HepG2 (cell line): ENCODE results near the gene CKAP2L. TPM values are rescaled to one million over a fixed set of nuclear protein-coding genes. Genes with fewer than 3 reads are reported as not detected.

Experiments
- BHLHE40 ChIP-seq: IDR thresholded peaks from 2 replicates; pipeline ENCODE4 v1.6.1; 2011; ENCODE audit warnings: low read length, improper control_type of control experiment
- CBX5 ChIP-seq: sonication (generic); formaldehyde crosslinking; IDR thresholded peaks from 2 replicates; pipeline ENCODE4 v1.4.0; 2020; ENCODE audit warnings: missing genetic modification reagents, borderline replicate concordance
- DNMT3B ChIP-seq: conservative IDR thresholded peaks from 2 replicates; pipeline ENCODE4 v1.6.1; 2016; ENCODE audit warnings: missing biosample characterization, control low read depth
- HHEX ChIP-seq: IDR thresholded peaks from 2 replicates; pipeline ENCODE4 v1.6.1; 2016; ENCODE audit warnings: control low read depth
- HNRNPH1 ChIP-seq: fragments of 200-400 bp; formaldehyde crosslinking; optimal IDR thresholded peaks from 2 replicates; pipeline ENCODE3; 2017; ENCODE audit warnings: mild to moderate bottlenecking, low read depth, low read length
- IRF1 ChIP-seq: sonication (generic); formaldehyde crosslinking; IDR thresholded peaks from 2 replicates; pipeline ENCODE4 v1.4.0; 2020; ENCODE audit warnings: low read depth, mild to moderate bottlenecking, missing genetic modification reagents
- KDM1A ChIP-seq: IDR thresholded peaks from 2 replicates; pipeline ENCODE4 v1.6.1; 2016; ENCODE audit warnings: missing compliant biosample characterization
- KDM3A ChIP-seq: IDR thresholded peaks from 2 replicates; pipeline ENCODE4 v1.6.1; 2018; ENCODE audit warnings: low read depth, missing compliant biosample characterization
- SMAD3 ChIP-seq: sonication (generic); formaldehyde crosslinking; IDR thresholded peaks from 2 replicates; pipeline ENCODE4 v1.4.0; 2020; ENCODE audit warnings: missing genetic modification reagents
- ZBTB34 ChIP-seq: sonication (generic); formaldehyde crosslinking; IDR thresholded peaks from 2 replicates; pipeline ENCODE4 v1.8.0; 2022; ENCODE audit warnings: mild to moderate bottlenecking, missing genetic modification reagents
- ZC3H13 ChIP-seq: sonication (generic); formaldehyde crosslinking; IDR thresholded peaks from 2 replicates; pipeline ENCODE4 v1.8.1; 2023; ENCODE audit warnings: mild to moderate bottlenecking, missing genetic modification reagents, moderate library complexity
- ZNF276 ChIP-seq: sonication (generic); formaldehyde crosslinking; IDR thresholded peaks from 2 replicates; pipeline ENCODE4 v1.4.0; 2020; ENCODE audit warnings: mild to moderate bottlenecking, low read depth, missing genetic modification reagents
- ZNF772 ChIP-seq: sonication (generic); formaldehyde crosslinking; IDR thresholded peaks from 2 replicates; pipeline ENCODE4 v1.5.0; 2020; ENCODE audit warnings: mild to moderate bottlenecking, missing genetic modification reagents
- ZNF83 ChIP-seq: sonication (generic); formaldehyde crosslinking; IDR thresholded peaks from 2 replicates; pipeline ENCODE4 v1.4.0; 2020; ENCODE audit warnings: missing genetic modification reagents, mild to moderate bottlenecking, borderline replicate concordance
- ZSCAN29 ChIP-seq: sonication (generic); formaldehyde crosslinking; conservative IDR thresholded peaks from 2 replicates; pipeline ENCODE4 v1.4.0; 2020; ENCODE audit warnings: mild to moderate bottlenecking, missing genetic modification reagents
- ZSCAN9 ChIP-seq: IDR thresholded peaks from 2 replicates; pipeline ENCODE4 v1.6.1; 2016; ENCODE audit warnings: borderline replicate concordance
- ZZZ3 ChIP-seq: sonication (generic); formaldehyde crosslinking; IDR thresholded peaks from 2 replicates; pipeline ENCODE4 v1.4.0; 2020; ENCODE audit warnings: missing genetic modification reagents, mild to moderate bottlenecking, borderline replicate concordance
- polyA plus RNA-seq, 8 experiments: library from polyadenylated mRNA; depleted of rRNA in 3 of 8; stranded (reverse) in 7 of 8; unstranded in 1 of 8; fragments of >200 nt; fragmentation: Illumina TruSeq in 4 of 8; extraction: Trizol in 4 of 8; gene quantifications; 2 replicates each; pipeline versions ENCODE4 v1.2.1 to v1.2.3, GENCODE V29; 2011 to 2016; ENCODE audit warnings: low read depth in 4 of 8, missing spikeins in 1 of 8, mixed read lengths in 1 of 8; ENCODE audit not compliant: insufficient read depth in 1 of 8
- total RNA-seq, 5 experiments: library from RNA; depleted of rRNA; stranded (reverse); fragments of >200 nt; fragmentation: Illumina TruSeq; extraction: Trizol; gene quantifications; 2 replicates each; pipeline ENCODE4 v1.2.3, GENCODE V29; 2016; ENCODE audit warnings: low read depth in 1 of 5
- TF ChIP-seq, protein P1 (sequence below): IDR thresholded peaks from 2 replicates; pipeline ENCODE4 v1.6.1; 2012; ENCODE audit warnings: low read depth, low read length, improper control_type of control experiment
- TF ChIP-seq, protein P2 (sequence below): IDR thresholded peaks from 2 replicates; pipeline ENCODE4 v1.6.1; 2016; ENCODE audit warnings: missing biosample characterization, missing genetic modification reagents, low read depth

Gene CKAP2L
- total and polyA plus RNA-seq, 2 of the 13 experiments (the other 11 are each of a cell fraction or from before 2014, with no cell fraction given) = 7.1 to 9.5 TPM

DNA sequence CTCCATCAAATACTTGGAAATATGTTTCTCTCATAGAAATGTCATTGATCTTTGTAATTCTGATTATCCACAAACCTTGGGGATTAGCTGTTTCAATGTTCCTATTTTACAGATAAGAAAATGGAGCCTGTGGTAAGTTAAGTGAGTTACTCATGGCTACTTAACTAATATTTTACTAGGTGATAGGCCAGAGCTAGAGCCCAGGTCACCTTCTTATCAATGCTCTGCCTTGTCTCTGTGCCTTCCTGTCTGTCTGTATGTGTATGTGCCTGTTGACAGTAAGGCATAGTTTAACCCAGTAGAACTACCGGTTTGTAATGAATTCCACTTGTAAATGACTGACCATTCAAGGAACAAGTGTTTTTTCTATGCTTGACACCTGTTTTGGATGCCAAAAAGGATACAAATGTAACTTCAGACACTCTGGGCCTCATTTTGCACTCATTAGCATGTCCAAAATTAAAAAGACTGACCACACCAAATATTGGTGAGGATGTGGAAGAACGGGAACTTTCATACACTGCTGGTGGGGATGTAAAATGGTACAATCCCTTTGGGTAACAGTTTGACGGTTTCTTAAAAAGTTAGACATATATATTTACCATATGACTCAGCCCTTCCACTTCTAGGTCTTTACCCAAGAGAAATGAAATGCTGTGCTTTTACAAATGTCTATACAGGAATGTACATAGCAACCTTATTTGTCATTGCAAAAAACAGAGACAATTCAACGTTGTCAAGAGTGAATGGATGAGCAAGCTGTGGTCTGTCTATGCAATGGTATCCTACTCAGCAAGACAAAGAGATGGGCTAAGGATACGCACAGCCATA is 39.5 kb upstream of the CKAP2L start (continued):
- no peak for TF ChIP-seq IRF1 (CRISPR knock-in tag)
- TF ChIP-seq ZNF276 (CRISPR knock-in tag) = no peak
- peak; percentile 58; the same call in 1 of the 2 replicates for TF ChIP-seq KDM1A (CRISPR knock-in tag)
- TF ChIP-seq ZNF83 (CRISPR knock-in tag) = no peak
- no peak for TF ChIP-seq ZSCAN9 (CRISPR knock-in tag)
- no peak for TF ChIP-seq HNRNPH1
- TF ChIP-seq ZNF772 (CRISPR knock-in tag) = no peak
- TF ChIP-seq ZSCAN29 (CRISPR knock-in tag) = peak; percentile 88; the same call in 1 of the 2 replicates
- TF ChIP-seq, protein P1, sequence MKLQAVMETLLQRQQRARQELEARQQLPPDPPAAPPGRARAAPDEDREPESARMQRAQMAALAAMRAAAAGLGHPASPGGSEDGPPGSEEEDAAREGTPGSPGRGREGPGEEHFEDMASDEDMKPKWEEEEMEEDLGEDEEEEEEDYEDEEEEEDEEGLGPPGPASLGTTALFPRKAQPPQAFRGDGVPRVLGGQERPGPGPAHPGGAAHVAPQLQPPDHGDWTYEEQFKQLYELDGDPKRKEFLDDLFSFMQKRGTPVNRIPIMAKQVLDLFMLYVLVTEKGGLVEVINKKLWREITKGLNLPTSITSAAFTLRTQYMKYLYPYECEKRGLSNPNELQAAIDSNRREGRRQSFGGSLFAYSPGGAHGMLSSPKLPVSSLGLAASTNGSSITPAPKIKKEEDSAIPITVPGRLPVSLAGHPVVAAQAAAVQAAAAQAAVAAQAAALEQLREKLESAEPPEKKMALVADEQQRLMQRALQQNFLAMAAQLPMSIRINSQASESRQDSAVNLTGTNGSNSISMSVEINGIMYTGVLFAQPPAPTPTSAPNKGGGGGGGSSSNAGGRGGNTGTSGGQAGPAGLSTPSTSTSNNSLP = peak; percentile 95
- no peak for TF ChIP-seq SMAD3
- TF ChIP-seq CBX5 (CRISPR knock-in tag) = no peak
- peak; percentile 22; the same call in 1 of the 2 replicates for TF ChIP-seq HHEX
- no peak for TF ChIP-seq KDM3A (CRISPR knock-in tag)
- TF ChIP-seq DNMT3B (CRISPR knock-in tag) = no peak
- TF ChIP-seq BHLHE40 = no peak
- TF ChIP-seq ZC3H13 (CRISPR knock-in tag) = no peak
- no peak for TF ChIP-seq ZZZ3 (CRISPR knock-in tag)
- TF ChIP-seq, protein P2, sequence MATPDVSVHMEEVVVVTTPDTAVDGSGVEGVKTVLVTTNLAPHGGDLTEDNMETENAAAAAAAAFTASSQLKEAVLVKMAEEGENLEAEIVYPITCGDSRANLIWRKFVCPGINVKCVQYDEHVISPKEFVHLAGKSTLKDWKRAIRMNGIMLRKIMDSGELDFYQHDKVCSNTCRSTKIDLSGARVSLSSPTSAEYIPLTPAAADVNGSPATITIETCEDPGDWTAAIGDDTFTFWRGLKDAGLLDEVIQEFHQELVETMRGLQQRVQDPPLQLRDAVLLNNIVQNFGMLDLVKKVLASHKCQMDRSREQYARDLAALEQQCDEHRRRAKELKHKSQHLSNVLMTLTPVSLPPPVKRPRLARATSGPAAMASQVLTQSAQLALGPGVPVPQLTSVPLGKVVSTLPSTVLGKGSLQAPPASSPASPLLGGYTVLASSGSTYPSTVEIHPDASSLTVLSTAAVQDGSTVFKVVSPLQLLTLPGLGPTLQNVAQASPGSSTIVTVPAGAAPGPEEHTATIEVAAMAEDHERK (CRISPR knock-in tag) = 0 out of 2 replicates have a peak, but pooled peaks have one; percentile 18
- TF ChIP-seq ZBTB34 (CRISPR knock-in tag) = no peak
